HepG2 (cell line): Measurements from ENCODE around the gene EVI2B. TPM values are rescaled to one million over a fixed set of nuclear protein-coding genes. Genes with fewer than 3 reads are reported as not detected.

ENCODE experiments used
- ATAC-seq: fragments of 200-7000 bp; cut with Tn5 transposase; 3 replicates; pipeline ENCODE4 v1.9.1; 2020; ENCODE audit warnings: mild to moderate bottlenecking, moderate library complexity
- BruUV-seq: library from RNA; stranded (reverse); fragments of 400-500 nt; replicated peaks from 2 replicates; lab custom pipeline; 2021; lab: Mats Ljungman, UMichigan
- CTCF ChIA-PET: fragments of 300-600 bp; formaldehyde crosslinking; extraction: SDS; loops from one replicate; lab custom pipeline; 2021; ENCODE audit warnings: low total read pairs, inconsistent platforms, low intra/inter-chr PET ratio; lab: Yijun Ruan, JAX
- POLR2A ChIA-PET: fragments of 350-600 bp; sonication (Branson Sonifier 250); formaldehyde crosslinking; loops from one replicate; lab custom pipeline; 2020; ENCODE audit warnings: antibody characterized with exemption, inconsistent platforms; lab: Yijun Ruan, JAX
- DNase-seq: peaks from one replicate; pipeline ENCODE4 v3.0.0-alpha.2; 2015; ENCODE audit warnings: low spot score
- FAIRE-seq: peaks from 3 replicates; lab custom pipeline; 2011; peaks lifted over from hg19 to GRCh38; lab: Jason Lieb, UNC
- H2AFZ ChIP-seq: one replicate; pipeline ENCODE4 v1.6.1; 2011; ENCODE audit warnings: low read length, inconsistent platforms
- H3K27ac ChIP-seq: fragments of 300-600 bp; 3 replicates; pipeline ENCODE4 v1.8.0; 2011; ENCODE audit warnings: mixed run types, mild to moderate bottlenecking, mixed read lengths, low read length, inconsistent platforms; ENCODE audit not compliant: insufficient read depth; ENCODE audit errors: extremely low read length
- H3K27me3 ChIP-seq, 2 experiments: fragments of 200-600 bp in 1 of 2; 2 replicates in 1 of 2; 3 replicates in 1 of 2; pipeline versions ENCODE4 v1.6.0 to v1.8.0; 2011; ENCODE audit warnings: low read length in 2 of 2, mild to moderate bottlenecking in 2 of 2, moderate library complexity in 2 of 2, inconsistent platforms in 1 of 2; ENCODE audit not compliant: insufficient read depth in 2 of 2, control insufficient read depth in 1 of 2
- H3K36me3 ChIP-seq, 2 experiments: fragments of 200-600 bp in 1 of 2; replicated peaks in 1 of 2; 2 replicates in 1 of 2; 3 replicates in 1 of 2; pipeline versions ENCODE4 v1.5.1 to v1.8.0; 2011; ENCODE audit warnings: low read length in 2 of 2, inconsistent platforms in 1 of 2; ENCODE audit not compliant: insufficient read depth in 2 of 2, control insufficient read depth in 1 of 2
- H3K4me1 ChIP-seq: 2 replicates; pipeline ENCODE4 v1.5.1; 2012; ENCODE audit warnings: low read length, inconsistent platforms; ENCODE audit not compliant: insufficient read depth
- H3K4me2 ChIP-seq: 2 replicates; pipeline ENCODE4 v1.6.0; 2011; ENCODE audit warnings: low read depth, low read length, inconsistent platforms
- H3K4me3 ChIP-seq, 3 experiments: fragments of 200-600 bp in 1 of 3; sonication (generic), shearing (Covaris generic) in 1 of 3; replicated peaks in 1 of 3; 2 replicates each; pipeline ENCODE4 v1.5.1; 2011 to 2016; ENCODE audit warnings: low read length in 3 of 3, inconsistent platforms in 2 of 3, low read depth in 2 of 3, mild to moderate bottlenecking in 2 of 3, control low read depth in 1 of 3, mixed read lengths in 1 of 3; ENCODE audit not compliant: insufficient read depth in 1 of 3
- H3K79me2 ChIP-seq: one replicate; pipeline ENCODE4 v1.6.1; 2011; ENCODE audit warnings: low read length, inconsistent platforms; ENCODE audit not compliant: insufficient read depth
- H3K9ac ChIP-seq: 2 replicates; pipeline ENCODE4 v1.6.0; 2011; ENCODE audit warnings: mild to moderate bottlenecking, low read depth, low read length, inconsistent platforms; ENCODE audit not compliant: insufficient read depth
- H3K9me3 ChIP-seq: 2 replicates; pipeline ENCODE4 v1.5.1; 2012; ENCODE audit warnings: mild to moderate bottlenecking, low read length
- H4K20me1 ChIP-seq: 2 replicates; pipeline ENCODE4 v1.6.0; 2011; ENCODE audit warnings: inconsistent platforms, mild to moderate bottlenecking, low read length, moderate library complexity; ENCODE audit not compliant: insufficient read depth
- EEA1 ChIP-seq: sonication (generic); formaldehyde crosslinking; IDR thresholded peaks from 2 replicates; pipeline ENCODE4 v1.5.1; 2020; ENCODE audit warnings: mild to moderate bottlenecking, missing genetic modification reagents, borderline replicate concordance
- FIP1L1 ChIP-seq: fragments of 200-400 bp; formaldehyde crosslinking; IDR thresholded peaks from 2 replicates; pipeline ENCODE4 v1.6.1; 2018; ENCODE audit warnings: low read depth, mild to moderate bottlenecking, low read length, moderate library complexity, borderline replicate concordance; ENCODE audit not compliant: insufficient read depth
- HMG20B ChIP-seq: conservative IDR thresholded peaks from 2 replicates; pipeline ENCODE4 v1.6.1; 2016; ENCODE audit warnings: missing genetic modification reagents, missing compliant biosample characterization
- KLF13 ChIP-seq: sonication (generic); formaldehyde crosslinking; IDR thresholded peaks from 2 replicates; pipeline ENCODE4 v1.4.0; 2020; ENCODE audit warnings: mild to moderate bottlenecking, missing genetic modification reagents
- NFE2L1 ChIP-seq: sonication (generic); formaldehyde crosslinking; IDR thresholded peaks from 2 replicates; pipeline ENCODE4 v1.4.0; 2020; ENCODE audit warnings: missing genetic modification reagents, mild to moderate bottlenecking, borderline replicate concordance
- NKX3-1 ChIP-seq: sonication (generic); formaldehyde crosslinking; IDR thresholded peaks from 2 replicates; pipeline ENCODE4 v1.5.0; 2020; ENCODE audit warnings: missing genetic modification reagents
- POGZ ChIP-seq: sonication (generic); formaldehyde crosslinking; IDR thresholded peaks from 2 replicates; pipeline ENCODE4 v1.4.0; 2020; ENCODE audit warnings: mild to moderate bottlenecking, missing genetic modification reagents
- PRMT3 ChIP-seq: sonication (generic); formaldehyde crosslinking; IDR thresholded peaks from 2 replicates; pipeline ENCODE4 v1.8.1; 2022; ENCODE audit warnings: low read depth, mild to moderate bottlenecking, moderate library complexity, missing genetic modification reagents, borderline replicate concordance
- SMAD1 ChIP-seq: sonication (generic); formaldehyde crosslinking; IDR thresholded peaks from 2 replicates; pipeline ENCODE4 v1.4.0; 2020; ENCODE audit warnings: missing genetic modification reagents, low read depth, mild to moderate bottlenecking, borderline replicate concordance
- SMAD9 ChIP-seq: sonication (generic); formaldehyde crosslinking; IDR thresholded peaks from 2 replicates; pipeline ENCODE4 v1.5.1; 2020; ENCODE audit warnings: mild to moderate bottlenecking, missing genetic modification reagents
- ZFP82 ChIP-seq: sonication (generic); formaldehyde crosslinking; IDR thresholded peaks from 2 replicates; pipeline ENCODE4 v1.5.1; 2020; ENCODE audit warnings: mild to moderate bottlenecking, missing genetic modification reagents, borderline replicate concordance
- ZIK1 ChIP-seq: sonication (generic); formaldehyde crosslinking; IDR thresholded peaks from 2 replicates; pipeline ENCODE4 v1.5.0; 2020; ENCODE audit warnings: mild to moderate bottlenecking, low read depth, missing genetic modification reagents, borderline replicate concordance
- ZNF3 ChIP-seq: IDR thresholded peaks from 2 replicates; pipeline ENCODE4 v1.7.0; 2017; ENCODE audit warnings: inconsistent platforms
- ZNF468 ChIP-seq: sonication (generic); formaldehyde crosslinking; IDR thresholded peaks from 2 replicates; pipeline ENCODE4 v1.8.0; 2022; ENCODE audit warnings: mild to moderate bottlenecking, moderate library complexity, missing genetic modification reagents
- WGBS: methylation state at CpG from one replicate; pipeline ENCODE4 v1.1.6; 2017; ENCODE audit warnings: low lambda C conversion rate; 5-methylcytosine and 5-hydroxymethylcytosine counted together
- in situ Hi-C: cut with HindIII; loops from 2 replicates; pipeline ENCODE4 v1.10.0; 2017; ENCODE audit warnings: low pct_unique_long_range_greater_than_20kb; ENCODE audit not compliant: extremely low pct_ligation_motif_present
- intact Hi-C: fragments of 100-400 bp; cut with micrococcal nuclease; formaldehyde crosslinking; loops from one replicate; pipeline ENCODE4 v1.10.0; 2022; ENCODE audit not compliant: unreplicated experiment
- polyA plus RNA-seq, 8 experiments: library from polyadenylated mRNA; depleted of rRNA in 3 of 8; stranded (reverse) in 7 of 8; unstranded in 1 of 8; fragments of >200 nt; fragmentation: Illumina TruSeq in 4 of 8; extraction: Trizol in 4 of 8; gene quantifications; 2 replicates each; pipeline versions ENCODE4 v1.2.1 to v1.2.3, GENCODE V29; 2011 to 2016; ENCODE audit warnings: low read depth in 4 of 8, missing spikeins in 1 of 8, mixed read lengths in 1 of 8; ENCODE audit not compliant: insufficient read depth in 1 of 8
- total RNA-seq, 5 experiments: library from RNA; depleted of rRNA; stranded (reverse); fragments of >200 nt; fragmentation: Illumina TruSeq; extraction: Trizol; gene quantifications; 2 replicates each; pipeline ENCODE4 v1.2.3, GENCODE V29; 2016; ENCODE audit warnings: low read depth in 1 of 5
- TF ChIP-seq, protein P1 (sequence below): sonication (generic); formaldehyde crosslinking; IDR thresholded peaks from 2 replicates; pipeline ENCODE4 v1.5.1; 2020; ENCODE audit warnings: mild to moderate bottlenecking, missing genetic modification reagents

The EVI2B gene
- total and polyA plus RNA-seq, 2 of the 13 experiments (the other 11 are each of a cell fraction or from before 2014, with no cell fraction given) = not detected

- Histone ChIP-seq H4K20me1 (no peaks in the 10 kb centered on the region; the same call in 1 of the 2 replicates), H3K79me2 (no peaks in the 10 kb centered on the region), H3K9me3 (no peaks in the 10 kb centered on the region), H3K9ac (no peak overlapping the region), H3K27me3 (no peaks in the 10 kb centered on the region), H3K36me3 (0 out of 5 replicates have a peak, but pooled peaks cover 1 to 20% of the 10 kb centered on the region in 2 experiments), H3K4me1 (no peaks in the 10 kb centered on the region), H2AFZ (no peak overlapping the region), H3K27ac (no peak overlapping the region), H3K4me3 (no peak overlapping the region), H3K4me2 (no peak overlapping the region)
- FAIRE-seq (no peak), DNase-seq (no peak), ATAC-seq (no peak)
- TF ChIP-seq SMAD9 (CRISPR knock-in tag) = no peak
- no peak for TF ChIP-seq ZNF468 (CRISPR knock-in tag)
- no peak for TF ChIP-seq ZFP82 (CRISPR knock-in tag)
- no peak for TF ChIP-seq SMAD1
- TF ChIP-seq, protein P1, sequence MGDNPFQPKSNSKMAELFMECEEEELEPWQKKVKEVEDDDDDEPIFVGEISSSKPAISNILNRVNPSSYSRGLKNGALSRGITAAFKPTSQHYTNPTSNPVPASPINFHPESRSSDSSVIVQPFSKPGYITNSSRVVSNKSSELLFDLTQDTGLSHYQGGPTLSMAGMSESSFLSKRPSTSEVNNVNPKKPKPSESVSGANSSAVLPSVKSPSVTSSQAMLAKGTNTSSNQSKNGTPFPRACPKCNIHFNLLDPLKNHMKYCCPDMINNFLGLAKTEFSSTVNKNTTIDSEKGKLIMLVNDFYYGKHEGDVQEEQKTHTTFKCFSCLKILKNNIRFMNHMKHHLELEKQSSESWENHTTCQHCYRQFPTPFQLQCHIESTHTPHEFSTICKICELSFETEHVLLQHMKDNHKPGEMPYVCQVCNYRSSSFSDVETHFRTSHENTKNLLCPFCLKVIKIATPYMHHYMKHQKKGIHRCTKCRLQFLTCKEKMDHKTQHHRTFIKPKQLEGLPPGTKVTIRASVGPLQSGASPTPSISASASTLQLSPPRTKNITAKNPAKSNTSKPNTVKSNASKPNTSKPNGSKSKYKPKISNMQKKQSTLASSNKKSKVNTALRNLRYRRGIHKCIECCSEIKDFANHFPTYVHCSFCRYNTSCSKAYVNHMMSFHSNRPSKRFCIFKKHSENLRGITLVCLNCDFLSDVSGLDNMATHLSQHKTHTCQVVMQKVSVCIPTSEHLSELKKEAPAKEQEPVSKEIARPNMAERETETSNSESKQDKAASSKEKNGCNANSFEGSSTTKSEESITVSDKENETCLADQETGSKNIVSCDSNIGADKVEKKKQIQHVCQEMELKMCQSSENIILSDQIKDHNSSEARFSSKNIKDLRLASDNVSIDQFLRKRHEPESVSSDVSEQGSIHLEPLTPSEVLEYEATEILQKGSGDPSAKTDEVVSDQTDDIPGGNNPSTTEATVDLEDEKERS = no peak
- in situ Hi-C loops (no loop called here), intact Hi-C loops (no loop called here)
- ChIA-PET CTCF (no interaction called here), POLR2A (no interaction called here)
- BruUV-seq = no TSS peak
Observed at GRCh38 chr17:31283841-31284240, 30.0 kb downstream of the EVI2B start.

GRCh38 chr17:31281061-31281460 is 32.8 kb downstream of the EVI2B start:
- 82% methylated on average over 2 of the region's 2 CpGs for WGBS
- no peaks in the 10 kb centered on the region for H3K4me1 ChIP-seq
- in situ Hi-C loops = no loop called here
- FAIRE-seq = no peak
- no peak overlapping the region for H3K4me3 ChIP-seq
- no TSS peak for BruUV-seq
- H3K27me3 ChIP-seq = no peaks in the 10 kb centered on the region
- peaks cover 3 to 28% of the 10 kb centered on the region in 2 experiments; a peak in 3 of 5 replicates for H3K36me3 ChIP-seq
- H3K27ac ChIP-seq = no peak overlapping the region
- intact Hi-C loops = no loop called here
- H3K9me3 ChIP-seq = no peaks in the 10 kb centered on the region
- H3K4me2 ChIP-seq = no peak overlapping the region
- TF ChIP-seq FIP1L1 = no peak
- no peak for TF ChIP-seq ZNF3 (CRISPR knock-in tag)
- no peak for TF ChIP-seq ZNF468 (CRISPR knock-in tag)
- TF ChIP-seq EEA1 = no peak
- TF ChIP-seq ZIK1 (CRISPR knock-in tag) = no peak
- TF ChIP-seq KLF13 (CRISPR knock-in tag) = no peak
- TF ChIP-seq NKX3-1 (CRISPR knock-in tag) = no peak
- no peak for TF ChIP-seq PRMT3
- no peak for TF ChIP-seq POGZ
- TF ChIP-seq NFE2L1 = no peak
- TF ChIP-seq HMG20B (CRISPR knock-in tag) = no peak
- TF ChIP-seq, all 625 proteins: peak for 0
- POLR2A ChIA-PET = no interaction called here
- H4K20me1 ChIP-seq = no peaks in the 10 kb centered on the region; the same call in 1 of the 2 replicates
- no peak for DNase-seq
- CTCF ChIA-PET = no interaction called here
- no peaks in the 10 kb centered on the region for H3K79me2 ChIP-seq
- no peak for ATAC-seq
- H3K9ac ChIP-seq = no peak overlapping the region
- H2AFZ ChIP-seq = no peak overlapping the region
